Iris pigment epithelial cell (primary cell): ENCODE results near the gene MYO3A.
"Not testable (repeated sequence)": the region's sequence is repeated elsewhere in the genome, so short reads cannot be mapped to it uniquely, and the experiment has no call there.

ENCODE experiments used
- DNase-seq: peaks from one replicate; pipeline ENCODE4 v3.0.0-alpha.2; 2011; ENCODE audit warnings: low read depth

MYO3A gene

GRCh38 chr10:25974897-25975459 is 40.9 kb downstream of the MYO3A start:
- DNase-seq, result peak; percentile 34

DNA sequence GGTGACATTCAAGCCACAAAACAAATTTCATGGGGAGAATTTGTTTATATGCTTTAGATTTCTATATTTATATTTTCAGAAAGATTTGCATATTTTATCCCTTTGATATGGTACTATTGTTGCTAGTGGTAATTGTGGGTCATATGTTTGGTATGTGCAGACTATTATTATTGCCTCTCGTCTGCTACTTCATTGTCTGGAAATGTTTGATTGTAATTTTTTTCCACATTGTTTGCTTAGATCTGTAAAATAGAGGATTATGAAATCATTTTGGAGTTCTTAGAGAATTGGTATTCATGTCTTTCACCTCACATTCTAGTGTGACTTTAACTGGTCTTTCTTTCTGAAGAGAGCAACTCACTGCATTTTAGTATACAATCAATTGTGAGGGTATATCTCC is 44.7 kb downstream of the MYO3A start:
- peak; percentile 6 for DNase-seq

DNA sequence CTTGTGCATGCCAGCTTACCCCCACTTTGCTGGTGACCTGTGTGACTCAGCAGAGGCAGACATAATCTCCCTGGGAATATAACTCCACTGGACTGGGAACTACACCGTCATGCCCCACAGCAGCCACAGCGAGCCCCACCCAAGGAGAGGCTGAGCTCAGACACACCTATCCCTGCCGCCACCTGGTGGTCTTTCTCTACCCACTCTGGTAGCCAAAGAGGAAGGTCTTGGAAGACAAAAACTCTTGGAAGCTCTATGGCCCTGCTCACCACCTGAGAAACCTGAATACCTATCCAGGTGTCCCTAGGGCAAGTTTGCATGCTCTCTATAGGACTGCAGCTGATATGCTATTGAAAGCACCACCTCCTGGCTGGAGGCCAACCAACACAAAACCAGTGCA is 48.1 kb downstream of the MYO3A start:
- no peak for DNase-seq

- DNase-seq, result no peak
Observed at GRCh38 chr10:25988583-25988982, 54.6 kb downstream of the MYO3A start.

GRCh38 chr10:25989951-25990350 is 55.9 kb downstream of the MYO3A start:
- no peak for DNase-seq

DNA sequence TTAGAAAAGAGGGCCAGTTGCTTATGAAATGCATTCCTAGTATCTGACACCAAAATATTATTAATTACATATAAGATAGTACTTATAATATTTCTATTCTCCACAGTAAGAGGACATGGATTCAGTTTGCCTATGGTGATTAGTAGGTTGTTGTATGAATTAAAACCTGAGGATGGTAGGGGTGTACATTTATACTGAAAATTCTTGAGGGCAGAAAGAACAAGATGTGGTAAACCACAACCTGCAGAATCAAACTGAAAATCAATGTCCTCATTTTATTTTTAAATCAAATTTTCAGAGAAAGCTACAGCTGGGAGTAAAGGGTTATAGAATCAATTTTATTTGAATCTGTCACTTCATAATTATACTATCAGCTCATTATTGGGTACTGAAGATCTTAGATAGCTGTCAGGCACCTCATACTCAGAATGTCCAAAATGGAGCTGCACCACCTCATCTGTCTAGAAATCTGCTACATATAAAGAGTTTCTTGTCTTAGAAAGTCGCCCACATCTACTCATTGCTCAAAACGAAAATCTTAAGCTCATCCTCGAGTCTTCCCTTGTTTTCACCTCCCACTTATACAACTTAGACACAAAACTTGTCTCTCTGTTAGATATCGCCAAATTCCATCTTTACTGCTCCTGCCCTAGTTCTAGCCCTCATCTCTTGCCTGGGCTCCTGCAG is 65.4 kb downstream of the MYO3A start:
- no peak for DNase-seq

- DNase-seq, result no peak
Observed at GRCh38 chr10:26000971-26001370, 66.9 kb downstream of the MYO3A start.

- DNase-seq, result not testable (repeated sequence)
Observed at GRCh38 chr10:26002466-26002865, 68.4 kb downstream of the MYO3A start.

GRCh38 chr10:26015092-26015491 is 81.1 kb downstream of the MYO3A start:
- DNase-seq, result no peak

GRCh38 chr10:26022831-26023230 is 88.8 kb downstream of the MYO3A start:
- no peak for DNase-seq

GRCh38 chr10:26024303-26024702 is 90.3 kb downstream of the MYO3A start:
- no peak for DNase-seq

GRCh38 chr10:26025523-26025922 is 91.5 kb downstream of the MYO3A start:
- DNase-seq, result no peak

- DNase-seq, result no peak
Observed at GRCh38 chr10:26029858-26030257, 95.8 kb downstream of the MYO3A start.

- no peak for DNase-seq
Observed at GRCh38 chr10:26031300-26031699, 97.3 kb downstream of the MYO3A start.

- DNase-seq, result no peak
Observed at GRCh38 chr10:26043469-26043868, 109.4 kb downstream of the MYO3A start.

- DNase-seq, result peak; percentile 16
Observed at GRCh38 chr10:26044141-26044749, 110.2 kb downstream of the MYO3A start.

DNA sequence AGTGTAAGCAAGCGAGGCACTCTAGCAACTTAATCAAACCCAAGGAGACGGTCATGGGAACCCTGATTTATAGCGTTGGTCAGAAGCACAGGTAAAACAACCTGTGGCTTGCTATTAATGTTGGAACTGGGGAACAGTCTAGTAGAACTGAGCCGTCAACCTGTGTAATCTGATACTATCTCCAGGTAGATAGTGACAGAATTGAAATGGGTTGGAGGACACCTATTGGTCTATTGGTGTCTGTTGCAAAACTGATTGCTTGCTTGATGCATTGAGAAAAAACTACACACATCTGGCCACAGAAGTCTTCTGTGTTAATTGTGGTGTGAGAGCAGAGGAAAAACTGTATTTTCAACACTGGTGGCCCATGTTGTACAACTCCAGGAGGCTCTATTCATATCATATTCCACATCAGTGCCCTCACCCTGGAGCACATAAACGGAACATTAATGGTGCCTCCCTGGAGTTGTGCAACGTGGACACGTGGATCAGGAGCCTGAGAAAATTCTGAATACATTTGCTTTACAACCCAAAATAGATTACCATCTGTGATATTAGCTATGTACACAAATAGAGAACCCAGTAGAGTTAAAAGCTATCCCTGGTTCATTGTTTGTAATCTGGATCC is 112.2 kb downstream of the MYO3A start:
- no peak for DNase-seq

DNA sequence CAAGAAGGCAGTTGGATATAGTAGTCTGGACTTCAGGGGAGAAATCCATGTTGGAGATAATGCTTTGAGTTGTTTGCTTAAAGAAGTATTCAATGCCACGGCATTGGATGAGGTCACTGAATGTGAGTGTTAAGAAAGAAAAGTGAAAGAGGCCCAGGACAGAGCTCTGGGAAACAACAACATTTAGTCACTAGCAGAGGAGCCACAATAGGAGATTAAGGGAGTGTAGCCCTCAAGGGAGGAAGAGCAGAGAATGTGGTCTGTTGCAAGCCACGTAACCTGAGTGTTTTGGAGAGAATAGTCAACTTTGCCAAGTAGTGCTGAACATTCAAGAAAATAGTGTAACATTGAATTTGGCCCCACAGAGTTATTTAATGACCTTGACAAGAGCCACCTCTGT is 114.7 kb downstream of the MYO3A start:
- DNase-seq, result peak; percentile 2

- DNase-seq, result no peak
Observed at GRCh38 chr10:26052326-26052725, 118.3 kb downstream of the MYO3A start.

- no peak for DNase-seq
Observed at GRCh38 chr10:26057466-26057865, 123.4 kb downstream of the MYO3A start.

- no peak for DNase-seq
Observed at GRCh38 chr10:26064106-26064505, 130.1 kb downstream of the MYO3A start.

GRCh38 chr10:26067680-26068079 is 133.7 kb downstream of the MYO3A start:
- DNase-seq, result no peak

DNA sequence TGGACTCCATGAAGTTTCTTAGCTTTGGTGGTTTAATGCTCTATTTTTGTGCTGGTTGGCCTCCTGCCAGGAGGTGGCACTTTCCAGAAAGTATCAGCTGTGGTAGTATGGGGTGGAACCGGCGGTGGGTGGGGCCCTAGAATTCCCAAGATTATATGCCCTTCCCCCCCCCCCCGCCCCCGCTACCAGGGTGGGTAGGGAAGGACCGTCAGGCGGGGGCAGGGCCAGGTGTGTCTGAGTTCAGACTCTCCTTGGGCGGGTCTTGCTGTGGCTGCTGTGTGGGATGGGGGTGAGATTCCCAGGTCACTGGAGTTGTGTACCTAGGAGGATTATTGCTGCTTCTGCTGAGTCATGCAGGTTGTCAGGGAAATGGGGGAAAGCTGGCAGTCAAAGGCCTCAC is 146.9 kb downstream of the MYO3A start:
- not testable (repeated sequence) for DNase-seq
